ENCODE results near the gene VGLL4.

DNA sequence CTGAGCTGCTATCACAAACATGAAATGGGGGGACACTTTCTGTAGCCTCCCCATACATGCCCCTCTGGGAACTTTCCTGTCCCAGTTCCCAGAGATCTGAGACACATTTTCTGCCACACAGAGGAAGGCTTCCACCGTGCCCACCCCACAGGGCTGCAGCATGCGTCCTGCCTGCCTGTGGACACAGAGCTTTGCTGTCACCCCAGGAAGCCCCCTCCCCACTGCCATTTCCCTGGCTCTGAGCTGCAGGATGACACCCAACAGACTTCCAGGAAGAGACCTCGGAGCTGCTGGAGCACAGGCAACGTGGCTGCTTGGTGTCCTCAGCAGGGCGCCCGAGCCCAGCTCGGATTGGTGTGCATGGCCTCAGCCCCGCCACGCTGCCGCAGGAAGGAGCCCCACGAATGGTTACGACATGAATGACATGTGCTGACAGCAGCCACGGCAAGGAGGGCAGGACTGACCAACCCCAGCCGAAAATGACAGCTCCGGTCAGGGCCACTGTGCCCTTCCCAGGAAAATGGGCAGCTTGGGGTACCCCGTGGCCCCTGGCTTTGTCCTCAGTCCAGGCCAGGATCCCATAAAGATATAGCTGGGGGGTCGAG lies 81.3 kb downstream of the VGLL4 start:
- no peak for TF ChIP-seq POLR2AphosphoS5 (IDR thresholded peaks at IDR 0.05; ENCODE audit: low read depth)
- TF ChIP-seq, protein P1, sequence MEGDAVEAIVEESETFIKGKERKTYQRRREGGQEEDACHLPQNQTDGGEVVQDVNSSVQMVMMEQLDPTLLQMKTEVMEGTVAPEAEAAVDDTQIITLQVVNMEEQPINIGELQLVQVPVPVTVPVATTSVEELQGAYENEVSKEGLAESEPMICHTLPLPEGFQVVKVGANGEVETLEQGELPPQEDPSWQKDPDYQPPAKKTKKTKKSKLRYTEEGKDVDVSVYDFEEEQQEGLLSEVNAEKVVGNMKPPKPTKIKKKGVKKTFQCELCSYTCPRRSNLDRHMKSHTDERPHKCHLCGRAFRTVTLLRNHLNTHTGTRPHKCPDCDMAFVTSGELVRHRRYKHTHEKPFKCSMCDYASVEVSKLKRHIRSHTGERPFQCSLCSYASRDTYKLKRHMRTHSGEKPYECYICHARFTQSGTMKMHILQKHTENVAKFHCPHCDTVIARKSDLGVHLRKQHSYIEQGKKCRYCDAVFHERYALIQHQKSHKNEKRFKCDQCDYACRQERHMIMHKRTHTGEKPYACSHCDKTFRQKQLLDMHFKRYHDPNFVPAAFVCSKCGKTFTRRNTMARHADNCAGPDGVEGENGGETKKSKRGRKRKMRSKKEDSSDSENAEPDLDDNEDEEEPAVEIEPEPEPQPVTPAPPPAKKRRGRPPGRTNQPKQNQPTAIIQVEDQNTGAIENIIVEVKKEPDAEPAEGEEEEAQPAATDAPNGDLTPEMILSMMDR (IDR thresholded peaks at IDR 0.05; ENCODE audit: insufficient read depth, low read length), result no peak

All from HL-60 (cell line).